T-helper 1 cell (primary cell): ENCODE results near the gene IP6K2.

Source experiments
- DNase-seq, 5 donors: peaks; one replicate each; pipeline ENCODE4 v3.0.0-alpha.2; 2012 to 2020

IP6K2 gene

GRCh38 chr3:48662753-48663488, 54.1 kb downstream of the IP6K2 start, which contains the start of gene CELSR3:
TSS of gene CELSR3 (minus strand) at chr3:48662886. CDS start at chr3:48662634, 252 bp downstream.
- peak; percentile 42 to 87 (median 58) for DNase-seq

GRCh38 chr3:48662145-48662752, 54.8 kb downstream of the IP6K2 start:
- no peak for DNase-seq

- peak; percentile 48 to 72 (median 63) for DNase-seq
Observed at GRCh38 chr3:48661501-48662144, 55.4 kb downstream of the IP6K2 start.

GRCh38 chr3:48660800-48661400, 56.1 kb downstream of the IP6K2 start:
- no peak for DNase-seq

- DNase-seq, result peak in 3 of 5 donors; percentile 17 to 44 (median 19)
Observed at GRCh38 chr3:48656841-48657281, 60.2 kb downstream of the IP6K2 start.

- DNase-seq, result peak; percentile 67 to 91 (median 79)
Observed at GRCh38 chr3:48656061-48656840, 60.8 kb downstream of the IP6K2 start.

- DNase-seq, result peak in 3 of 5 donors; percentile 43 to 72 (median 43)
Observed at GRCh38 chr3:48655606-48656005, 61.4 kb downstream of the IP6K2 start.

GRCh38 chr3:48655063-48655462, 62.0 kb downstream of the IP6K2 start:
- no peak for DNase-seq

- DNase-seq, result no peak
Observed at GRCh38 chr3:48652923-48653715, 63.9 kb downstream of the IP6K2 start.

GRCh38 chr3:48651771-48652170, 65.2 kb downstream of the IP6K2 start:
- no peak for DNase-seq

- DNase-seq, result no peak
Observed at GRCh38 chr3:48650723-48651122, 66.3 kb downstream of the IP6K2 start.

GRCh38 chr3:48648188-48648850, 68.7 kb downstream of the IP6K2 start:
- no peak for DNase-seq

GRCh38 chr3:48647714-48648113, 69.3 kb downstream of the IP6K2 start:
- no peak for DNase-seq

- no peak for DNase-seq
Observed at GRCh38 chr3:48644898-48645760, 71.9 kb downstream of the IP6K2 start.

GRCh38 chr3:48642605-48643004, 74.4 kb downstream of the IP6K2 start:
- no peak for DNase-seq

GRCh38 chr3:48641396-48641795, 75.6 kb downstream of the IP6K2 start:
- no peak for DNase-seq

- no peak for DNase-seq
Observed at GRCh38 chr3:48639944-48640606, 76.9 kb downstream of the IP6K2 start.
